Liver (tissue), 3 donors: ENCODE data around the gene SH2D3A.

ENCODE experiments used
- CTCF ChIP-seq: fragments of 150-350 bp; IDR thresholded peaks from 2 replicates; pipeline ENCODE4 v1.5.1; 2017; ENCODE audit warnings: improper control_type of control experiment, low read depth, low read length; ENCODE audit not compliant: missing input control
- GABPA ChIP-seq, 2 donors: IDR thresholded peaks in 1 of 2; conservative IDR thresholded peaks in 1 of 2; 2 replicates each; pipeline ENCODE4 v1.6.1; 2016; ENCODE audit warnings: antibody characterized with exemption in 2 of 2, mild to moderate bottlenecking in 1 of 2, moderate library complexity in 1 of 2
- JUND ChIP-seq, 2 donors: IDR thresholded peaks; 2 replicates each; pipeline ENCODE4 v1.6.1; 2016; ENCODE audit warnings: antibody characterized with exemption in 2 of 2
- MAX ChIP-seq: IDR thresholded peaks from 2 replicates; pipeline ENCODE4 v1.6.1; 2016; ENCODE audit warnings: antibody characterized with exemption
- NR2F2 ChIP-seq: IDR thresholded peaks from 2 replicates; pipeline ENCODE4 v1.6.1; 2016; ENCODE audit warnings: antibody characterized with exemption
- RAD21 ChIP-seq, 2 donors: IDR thresholded peaks; 2 replicates each; pipeline ENCODE4 v1.6.1; 2016; ENCODE audit warnings: antibody characterized with exemption in 2 of 2, mild to moderate bottlenecking in 2 of 2
- REST ChIP-seq: IDR thresholded peaks from 2 replicates; pipeline ENCODE4 v1.6.1; 2016; ENCODE audit warnings: antibody characterized with exemption, mild to moderate bottlenecking
- RXRA ChIP-seq, 2 donors: IDR thresholded peaks; 2 replicates each; pipeline ENCODE4 v1.6.1; 2017 to 2018; ENCODE audit warnings: antibody characterized with exemption in 2 of 2, mild to moderate bottlenecking in 1 of 2
- SP1 ChIP-seq: IDR thresholded peaks from 2 replicates; pipeline ENCODE4 v1.6.1; 2018; ENCODE audit warnings: antibody characterized with exemption, mild to moderate bottlenecking
- TAF1 ChIP-seq: conservative IDR thresholded peaks from 2 replicates; pipeline ENCODE4 v1.6.1; 2016; ENCODE audit warnings: antibody characterized with exemption, mild to moderate bottlenecking
- TF ChIP-seq, protein P1 (sequence below): IDR thresholded peaks from 2 replicates; pipeline ENCODE4 v1.6.1; 2016; ENCODE audit warnings: antibody characterized with exemption
- donor health status: healthy.
- donor health status: healthy.

- no peak for TF ChIP-seq CTCF
- no peak for TF ChIP-seq SP1
- no peak for TF ChIP-seq REST
- TF ChIP-seq JUND (IDR thresholded peaks at IDR 0.05): no peak
- TF ChIP-seq RXRA (IDR thresholded peaks at IDR 0.05): no peak
- TF ChIP-seq TAF1: no peak
- TF ChIP-seq MAX: no peak
- TF ChIP-seq, protein P1, sequence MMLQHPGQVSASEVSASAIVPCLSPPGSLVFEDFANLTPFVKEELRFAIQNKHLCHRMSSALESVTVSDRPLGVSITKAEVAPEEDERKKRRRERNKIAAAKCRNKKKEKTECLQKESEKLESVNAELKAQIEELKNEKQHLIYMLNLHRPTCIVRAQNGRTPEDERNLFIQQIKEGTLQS: no peak
- no peak for TF ChIP-seq GABPA (IDR thresholded peaks at IDR 0.05 in 1 of 2, conservative IDR thresholded peaks at IDR 0.05 in 1 of 2)
- no peak for TF ChIP-seq NR2F2
- TF ChIP-seq RAD21 (IDR thresholded peaks at IDR 0.05): no peak
These were observed 20.2 kb upstream of the SH2D3A start for GRCh38 chr19:6787393-6787792.
